Midbrain (tissue), 1 donor: ENCODE data around the gene KATNIP.

Experiments
- DNase-seq: peaks from one replicate; lab custom pipeline; 2025; lab: John Stamatoyannopoulos, UW

Gene KATNIP

GRCh38 chr16:27549746-27550581 is at the start of gene KATNIP, which contains the start of gene GTF3C1:
Gene KATNIP, plus strand, starts transcription at chr16:27550144. Its CDS starts 27 bp downstream, at chr16:27550171.
Gene GTF3C1, minus strand, starts transcription at chr16:27549913. Its CDS starts 23 bp downstream, at chr16:27549890.
- DNase-seq: peak; percentile 99

- no peak for DNase-seq
These were observed 49.1 kb upstream of the KATNIP start for GRCh38 chr16:27500801-27501200.

- DNase-seq: no peak
These were observed 46.3 kb upstream of the KATNIP start for GRCh38 chr16:27503662-27504061.

GRCh38 chr16:27505297-27506236 is 44.4 kb upstream of the KATNIP start:
- DNase-seq: no peak

- DNase-seq: no peak
These were observed 43.2 kb upstream of the KATNIP start for GRCh38 chr16:27506771-27507170.

GRCh38 chr16:27508476-27508875 is 41.5 kb upstream of the KATNIP start:
- no peak for DNase-seq

GRCh38 chr16:27511657-27512448 is 38.1 kb upstream of the KATNIP start:
- DNase-seq: peak; percentile 6

GRCh38 chr16:27514806-27515205 is 35.1 kb upstream of the KATNIP start:
- peak; percentile 39 for DNase-seq

GRCh38 chr16:27515874-27516353 is 34.0 kb upstream of the KATNIP start:
- DNase-seq: peak; percentile 6

GRCh38 chr16:27516365-27516764 is 33.6 kb upstream of the KATNIP start:
- no peak for DNase-seq

- no peak for DNase-seq
These were observed 32.3 kb upstream of the KATNIP start for GRCh38 chr16:27517664-27518063.

- no peak for DNase-seq
These were observed 31.7 kb upstream of the KATNIP start for GRCh38 chr16:27518226-27518625.

- DNase-seq: no peak
These were observed 28.8 kb upstream of the KATNIP start for GRCh38 chr16:27520982-27521673.

- DNase-seq: no peak
These were observed 27.7 kb upstream of the KATNIP start for GRCh38 chr16:27522173-27522707.

- DNase-seq: no peak
These were observed 23.8 kb upstream of the KATNIP start for GRCh38 chr16:27526180-27526579.

- DNase-seq: no peak
These were observed 21.6 kb upstream of the KATNIP start for GRCh38 chr16:27528294-27528693.

GRCh38 chr16:27529962-27530361 is 20.0 kb upstream of the KATNIP start:
- peak; percentile 30 for DNase-seq

GRCh38 chr16:27531186-27531585 is 18.8 kb upstream of the KATNIP start:
- no peak for DNase-seq

- DNase-seq: no peak
These were observed 17.8 kb upstream of the KATNIP start for GRCh38 chr16:27531826-27532800.

- DNase-seq: no peak
These were observed 15.7 kb upstream of the KATNIP start for GRCh38 chr16:27534256-27534655.
